ACC112 (cell line): Measurements from ENCODE around the gene COA7.
A peak's percentile ranks its signal among the peaks of the same experiment; 100 is the strongest.
"Not testable (repeated sequence)": the region's sequence is repeated elsewhere in the genome, so short reads cannot be mapped to it uniquely, and the experiment has no call there.

Source experiments
- H2AFZ ChIP-seq: fragments of 200-600 bp; sonication (generic); one replicate; pipeline ENCODE4 v1.6.0; 2017; ENCODE audit warnings: antibody characterized with exemption, low read length; ENCODE audit not compliant: unreplicated experiment
- H3K27ac ChIP-seq: fragments of 200-600 bp; sonication (generic); 2 replicates; pipeline ENCODE4 v1.5.1; 2014; ENCODE audit warnings: low read depth, mild to moderate bottlenecking, antibody characterized with exemption, low read length, moderate library complexity
- H3K27me3 ChIP-seq: fragments of 200-600 bp; sonication (generic); 2 replicates; pipeline ENCODE4 v1.6.1; 2014; ENCODE audit warnings: mild to moderate bottlenecking, antibody characterized with exemption, low read length, moderate library complexity, mixed read lengths; ENCODE audit not compliant: insufficient read depth
- H3K36me3 ChIP-seq: fragments of 200-600 bp; sonication (generic); 2 replicates; pipeline ENCODE4 v1.6.1; 2016; ENCODE audit warnings: mild to moderate bottlenecking, antibody characterized with exemption, low read length, moderate library complexity, mixed read lengths; ENCODE audit not compliant: insufficient read depth
- H3K4me1 ChIP-seq: fragments of 200-600 bp; sonication (generic); one replicate; pipeline ENCODE4 v1.6.1; 2016; ENCODE audit warnings: low read length, mixed read lengths; ENCODE audit not compliant: insufficient read depth, unreplicated experiment, control insufficient read depth
- H3K4me3 ChIP-seq: fragments of 200-600 bp; sonication (generic); 2 replicates; pipeline ENCODE4 v1.5.1; 2014; ENCODE audit warnings: mild to moderate bottlenecking, low read depth, low read length
- H3K79me2 ChIP-seq: fragments of 200-600 bp; sonication (generic); one replicate; pipeline ENCODE4 v1.6.0; 2016; ENCODE audit warnings: low read length; ENCODE audit not compliant: control insufficient read depth, unreplicated experiment, insufficient read depth

COA7 gene

DNA sequence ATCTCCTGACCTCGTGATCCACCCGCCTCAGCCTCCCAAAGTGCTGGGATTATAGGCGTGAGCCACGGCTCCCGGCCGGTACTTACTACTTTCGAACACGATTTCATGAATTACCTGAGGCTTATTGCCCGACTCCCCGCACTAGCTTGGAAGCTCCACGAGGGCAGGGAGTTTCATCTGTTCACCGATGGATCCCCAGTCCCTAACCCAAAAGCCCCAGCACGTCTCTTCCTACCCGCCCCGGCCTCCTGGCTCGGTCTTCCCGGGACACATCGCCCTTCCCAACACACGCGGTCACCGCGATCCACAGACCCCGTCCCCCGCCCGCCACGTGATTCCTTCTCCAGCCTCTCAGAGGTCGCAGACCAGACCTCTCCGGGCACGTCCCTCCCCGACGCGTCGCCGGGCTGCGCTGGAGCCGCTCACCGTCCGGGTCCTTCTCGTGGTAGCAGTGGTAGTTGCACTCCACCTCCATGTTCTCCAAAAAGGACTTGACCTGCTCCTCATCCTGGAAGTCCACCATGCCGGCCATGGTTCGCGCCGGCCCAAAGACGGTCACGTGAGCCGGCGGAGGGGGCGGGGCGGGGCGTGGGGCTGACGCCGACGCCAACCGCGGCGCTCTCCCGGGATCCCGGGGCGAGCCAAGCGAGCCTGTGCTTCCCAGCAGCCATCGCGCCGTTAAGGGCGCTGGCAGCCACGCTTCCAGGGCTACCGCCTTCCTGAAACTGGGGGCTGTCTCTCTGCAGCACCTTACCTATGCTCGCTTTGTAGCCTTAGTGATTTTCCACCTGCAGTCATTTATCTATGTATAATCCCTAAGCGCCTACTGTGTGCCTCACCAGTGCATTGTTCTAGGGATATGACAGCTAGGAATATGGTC, at the start of gene COA7:
COA7 (minus strand) TSS at position 553 of the 880 bp plus-strand sequence; CDS start at position 532, 21 bp downstream.
- Histone ChIP-seq H3K36me3 (no peaks in the 10 kb centered on the region), H3K4me1 (no peaks in the 10 kb centered on the region), H2AFZ (peak within 1 kb of the TSS; percentile 89), H3K4me3 (peak within 1 kb of the TSS; percentile 81), H3K79me2 (peaks cover 43% of the 10 kb centered on the region), H3K27me3 (no peaks in the 10 kb centered on the region), H3K27ac (peak within 1 kb of the TSS; percentile 43)

DNA sequence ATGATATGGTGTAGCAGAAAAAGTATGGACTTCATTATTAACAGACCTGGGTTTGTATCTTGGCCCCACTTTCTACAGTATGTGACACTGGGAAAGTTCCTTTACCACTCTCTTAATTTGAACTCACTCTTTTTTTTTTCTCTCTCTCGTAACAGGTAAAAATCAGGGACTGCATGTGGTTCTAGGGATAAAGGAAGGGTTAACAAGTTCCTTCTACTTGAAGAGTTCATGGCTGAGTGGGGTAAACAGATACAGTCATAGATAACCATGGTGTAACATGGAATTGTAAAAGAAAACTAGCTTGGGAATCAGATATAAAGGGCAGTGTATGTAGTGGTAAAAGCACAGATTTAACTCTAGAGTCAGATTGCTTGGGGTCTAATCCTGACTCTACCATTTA, 49.3 kb upstream of the COA7 start:
- Histone ChIP-seq H3K36me3 (no peaks in the 10 kb centered on the region), H3K79me2 (peaks cover 7% of the 10 kb centered on the region), H3K27me3 (no peaks in the 10 kb centered on the region), H3K27ac (no peak overlapping the region), H3K4me1 (peaks cover 21% of the 10 kb centered on the region), H2AFZ (no peak overlapping the region), H3K4me3 (no peak overlapping the region)

DNA sequence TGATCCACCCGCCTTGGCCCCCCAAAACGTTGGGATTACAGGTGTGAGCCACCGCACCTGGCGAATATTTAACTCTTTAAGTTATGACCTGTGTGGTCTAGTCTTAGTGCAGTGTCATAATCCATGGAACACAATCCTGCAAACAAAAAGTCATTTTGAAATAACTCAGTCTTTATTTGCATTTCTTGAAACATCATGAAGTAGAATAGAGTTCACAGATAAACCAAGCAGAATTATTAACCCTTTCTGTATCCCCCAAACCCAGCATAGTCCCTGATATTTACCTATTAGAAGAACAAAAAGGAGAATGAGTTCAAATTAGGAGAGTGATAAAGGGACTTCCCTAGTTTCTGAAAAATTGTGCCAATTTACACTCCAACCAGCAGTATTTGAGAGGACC, 48.0 kb upstream of the COA7 start:
- no peaks in the 10 kb centered on the region for H3K27me3 ChIP-seq
- H3K36me3 ChIP-seq: no peaks in the 10 kb centered on the region; the same call in 1 of the 2 replicates
- H3K4me3 ChIP-seq: no peak overlapping the region
- H3K4me1 ChIP-seq: peaks cover 10% of the 10 kb centered on the region
- H3K27ac ChIP-seq: no peak overlapping the region
- H3K79me2 ChIP-seq: peaks cover 11% of the 10 kb centered on the region
- H2AFZ ChIP-seq: no peak overlapping the region

DNA sequence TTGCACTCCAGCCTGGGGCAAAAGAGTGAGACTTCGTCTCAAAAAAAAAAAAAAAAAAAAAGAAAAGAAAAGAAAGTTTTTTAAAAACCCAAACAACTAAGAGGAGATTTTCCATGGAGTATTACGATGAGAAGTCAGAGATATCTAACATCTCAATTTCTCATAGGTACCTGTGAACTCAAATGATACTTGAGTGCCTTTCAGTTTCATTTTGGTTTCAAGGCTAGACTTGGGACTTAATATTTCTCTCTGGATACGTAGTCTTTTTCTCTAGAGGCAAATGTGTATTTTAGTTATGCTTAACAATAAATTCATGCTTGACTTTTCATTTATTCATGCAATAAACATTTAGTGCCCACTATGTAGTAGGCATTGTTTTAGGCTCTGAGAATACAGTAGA, 43.1 kb upstream of the COA7 start:
- Histone ChIP-seq H3K79me2 (peaks cover 26% of the 10 kb centered on the region), H3K27ac (no peak overlapping the region), H2AFZ (no peak overlapping the region), H3K4me1 (no peaks in the 10 kb centered on the region), H3K36me3 (no peaks in the 10 kb centered on the region; the same call in 1 of the 2 replicates), H3K4me3 (no peak overlapping the region), H3K27me3 (no peaks in the 10 kb centered on the region)

DNA sequence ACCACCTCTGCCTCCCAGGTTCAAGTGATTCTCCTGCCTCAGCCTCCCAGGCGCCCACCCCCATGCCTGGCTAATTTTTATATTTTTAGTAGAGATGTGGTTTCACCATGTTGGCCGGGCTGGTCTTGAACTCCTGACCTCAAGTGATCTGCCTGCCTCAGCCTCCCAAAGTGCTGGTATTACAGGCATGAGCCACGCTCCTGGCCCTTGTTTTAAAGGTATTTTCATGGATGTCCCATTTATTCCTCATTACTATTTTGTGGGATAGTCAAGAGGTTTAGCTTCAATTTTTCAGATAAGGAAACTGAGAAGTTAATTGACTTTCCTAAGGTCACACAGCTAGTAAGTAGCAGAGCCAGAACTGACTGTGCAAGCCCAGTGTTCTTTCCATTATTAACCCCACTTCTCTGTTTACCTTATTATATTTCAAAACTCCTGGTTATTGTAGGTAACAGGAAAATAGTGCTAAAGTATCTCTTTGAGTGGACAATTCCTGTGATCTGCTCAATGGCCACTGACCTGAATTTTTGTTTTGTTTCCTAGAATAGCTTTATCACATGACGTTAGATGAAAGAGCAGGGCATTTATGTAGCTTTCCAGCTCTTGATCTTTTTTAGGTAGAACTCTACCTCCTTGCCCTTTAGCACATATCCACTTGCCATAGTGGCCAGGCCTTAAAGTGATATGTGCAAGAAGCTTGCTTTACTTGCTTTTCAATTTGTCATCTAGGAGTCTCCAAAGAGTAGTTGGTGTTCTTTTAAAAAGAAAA, 41.7 kb upstream of the COA7 start:
- Histone ChIP-seq H2AFZ (no peak overlapping the region), H3K79me2 (peaks cover 30% of the 10 kb centered on the region), H3K27me3 (no peaks in the 10 kb centered on the region), H3K4me1 (no peaks in the 10 kb centered on the region), H3K27ac (no peak overlapping the region), H3K4me3 (no peak overlapping the region), H3K36me3 (no peaks in the 10 kb centered on the region; the same call in 1 of the 2 replicates)

DNA sequence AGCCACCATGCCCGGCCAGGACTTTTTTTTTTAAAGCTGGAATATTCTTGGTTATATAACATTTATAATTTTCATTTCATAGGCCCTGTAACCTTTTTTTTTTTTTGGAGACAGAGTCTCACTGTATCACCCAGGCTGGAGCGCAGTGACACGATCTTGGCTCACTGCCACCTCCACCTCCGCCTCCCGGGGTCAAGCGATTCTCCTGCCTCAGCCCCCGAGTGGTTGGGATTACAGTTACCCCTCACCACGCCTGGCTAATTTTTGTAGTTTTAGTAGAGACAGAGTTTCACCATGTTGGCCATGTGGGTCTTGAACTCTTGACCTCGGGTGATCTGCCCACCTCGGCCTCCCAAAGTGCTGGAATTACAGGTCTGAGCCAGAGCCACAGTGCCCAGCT, 40.7 kb upstream of the COA7 start:
- Histone ChIP-seq H3K27ac (no peak overlapping the region), H3K4me3 (no peak overlapping the region), H3K27me3 (no peaks in the 10 kb centered on the region), H3K36me3 (no peaks in the 10 kb centered on the region; the same call in 1 of the 2 replicates), H3K4me1 (no peaks in the 10 kb centered on the region), H3K79me2 (peaks cover 33% of the 10 kb centered on the region), H2AFZ (no peak overlapping the region)

DNA sequence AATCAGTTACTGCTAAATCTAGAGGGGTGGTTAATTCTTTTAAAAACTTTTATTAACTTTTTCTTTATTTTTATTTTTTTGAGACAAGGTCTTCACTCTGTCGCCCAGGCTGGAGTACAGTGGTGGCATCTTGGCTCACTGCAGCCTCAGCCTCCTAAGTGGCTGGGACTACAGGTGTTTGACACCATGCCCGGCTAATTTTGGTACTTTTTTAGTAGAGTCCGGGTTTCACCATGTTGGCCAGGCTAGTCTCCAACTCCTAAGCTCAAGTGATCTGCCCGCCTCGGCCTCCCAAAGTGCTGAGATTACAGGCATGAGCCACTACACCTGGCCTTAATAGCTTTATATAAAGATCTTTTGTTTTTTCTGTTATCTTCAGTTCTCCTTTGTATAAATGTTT, 40.0 kb upstream of the COA7 start:
- Histone ChIP-seq H3K4me3 (no peak overlapping the region), H3K36me3 (no peaks in the 10 kb centered on the region; the same call in 1 of the 2 replicates), H3K27ac (no peak overlapping the region), H2AFZ (no peak overlapping the region), H3K27me3 (no peaks in the 10 kb centered on the region), H3K79me2 (peaks cover 34% of the 10 kb centered on the region), H3K4me1 (no peaks in the 10 kb centered on the region)

DNA sequence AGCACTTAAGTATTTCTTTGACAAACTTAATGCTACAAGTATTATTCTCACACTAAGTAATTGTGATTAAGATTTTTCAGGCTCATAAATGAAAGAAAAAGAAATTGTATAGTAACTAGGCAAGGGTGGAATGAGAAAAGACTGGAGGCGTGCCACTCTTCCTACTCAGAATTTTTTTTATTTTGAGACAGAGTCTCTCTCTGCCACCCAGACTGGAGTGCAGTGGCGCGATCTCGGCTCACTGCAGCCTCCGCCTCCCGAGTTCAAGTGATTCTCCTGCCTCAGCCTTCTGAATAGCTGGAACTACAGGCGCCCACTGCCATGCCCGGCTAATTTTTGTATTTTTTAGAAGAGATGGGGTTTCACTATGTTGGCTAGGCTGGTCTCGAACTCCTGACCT, 37.2 kb upstream of the COA7 start:
- not testable (repeated sequence) for H3K27ac ChIP-seq, H3K4me3 ChIP-seq, H3K27me3 ChIP-seq, H3K36me3 ChIP-seq, H3K4me1 ChIP-seq, H2AFZ ChIP-seq
- H3K79me2 ChIP-seq: peaks cover 33% of the 10 kb centered on the region

DNA sequence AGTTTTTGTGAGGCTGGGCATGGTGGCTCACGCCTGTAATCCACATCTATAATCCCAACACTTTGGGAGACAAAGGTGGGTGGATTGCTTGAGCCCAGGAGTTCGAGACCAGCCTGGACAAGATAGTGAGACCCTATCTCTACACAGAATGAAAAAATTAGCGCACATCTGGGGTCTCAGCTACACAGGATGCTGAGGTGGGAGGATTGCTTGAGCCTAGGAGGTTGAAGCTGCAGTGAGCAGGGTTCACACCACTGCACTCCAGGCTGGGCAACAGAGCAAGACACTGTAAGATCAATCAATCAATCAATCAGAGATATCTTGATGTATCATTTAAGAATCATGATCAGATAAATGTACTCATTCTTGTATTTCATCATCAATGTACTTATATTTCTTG, 35.2 kb upstream of the COA7 start:
- H3K36me3 ChIP-seq: no peaks in the 10 kb centered on the region
- H3K79me2 ChIP-seq: peaks cover 40% of the 10 kb centered on the region

DNA sequence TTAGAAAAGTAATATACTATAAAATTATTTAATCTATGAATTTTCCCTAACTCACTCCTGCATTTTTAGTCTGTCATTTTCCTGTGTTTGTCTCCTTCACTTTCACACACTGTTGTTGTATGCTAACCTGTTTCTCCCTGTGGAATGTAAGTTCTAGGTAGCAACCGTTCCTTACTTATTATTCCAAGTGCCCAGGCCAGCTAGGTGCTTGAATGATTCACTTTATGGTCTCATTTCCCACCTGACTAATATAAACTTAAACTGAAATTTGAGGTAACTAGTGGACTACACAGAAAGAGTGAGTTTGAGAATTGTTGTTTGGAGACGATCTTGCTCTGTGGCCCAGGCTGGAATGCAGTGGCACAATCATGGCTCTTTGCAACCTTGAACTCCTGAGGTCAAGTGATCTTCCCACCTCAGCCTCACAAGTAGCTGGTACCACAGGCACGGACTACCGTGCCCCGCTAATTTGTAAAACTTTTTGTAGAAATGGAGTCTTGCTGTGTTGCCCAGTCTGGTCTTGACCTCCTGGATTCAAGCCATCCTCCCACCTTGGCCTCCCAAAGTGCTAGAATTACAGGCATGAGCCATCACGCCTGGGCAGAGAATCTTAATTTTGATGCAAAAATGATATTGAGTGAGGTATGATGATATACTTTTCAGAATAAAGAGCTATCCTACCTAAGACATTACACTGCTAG, 30.0 kb upstream of the COA7 start:
- no peaks in the 10 kb centered on the region for H3K27me3 ChIP-seq
- no peak overlapping the region for H2AFZ ChIP-seq
- H3K27ac ChIP-seq: no peak overlapping the region
- peaks cover 3% of the 10 kb centered on the region for H3K4me1 ChIP-seq
- H3K4me3 ChIP-seq: peak overlapping the region; percentile 48
- H3K79me2 ChIP-seq: peaks cover 40% of the 10 kb centered on the region
- H3K36me3 ChIP-seq: no peaks in the 10 kb centered on the region

More for the DNA sequence above, 35.2 kb upstream of the COA7 start:
- no peak overlapping the region for H2AFZ ChIP-seq
- no peak overlapping the region for H3K4me3 ChIP-seq
- H3K27me3 ChIP-seq: no peaks in the 10 kb centered on the region
- no peak overlapping the region for H3K27ac ChIP-seq
- H3K4me1 ChIP-seq: no peaks in the 10 kb centered on the region
